Inflammatory macrophage treated with lipopolysaccharide for 4 hours (primary cell): ENCODE results near the gene KCNK3.
"Not testable (repeated sequence)": the region's sequence is repeated elsewhere in the genome, so short reads cannot be mapped to it uniquely, and the experiment has no call there.

Source experiments
- DNase-seq: peaks from one replicate; pipeline ENCODE4 v3.0.0-alpha.2; 2020

The KCNK3 gene

DNA sequence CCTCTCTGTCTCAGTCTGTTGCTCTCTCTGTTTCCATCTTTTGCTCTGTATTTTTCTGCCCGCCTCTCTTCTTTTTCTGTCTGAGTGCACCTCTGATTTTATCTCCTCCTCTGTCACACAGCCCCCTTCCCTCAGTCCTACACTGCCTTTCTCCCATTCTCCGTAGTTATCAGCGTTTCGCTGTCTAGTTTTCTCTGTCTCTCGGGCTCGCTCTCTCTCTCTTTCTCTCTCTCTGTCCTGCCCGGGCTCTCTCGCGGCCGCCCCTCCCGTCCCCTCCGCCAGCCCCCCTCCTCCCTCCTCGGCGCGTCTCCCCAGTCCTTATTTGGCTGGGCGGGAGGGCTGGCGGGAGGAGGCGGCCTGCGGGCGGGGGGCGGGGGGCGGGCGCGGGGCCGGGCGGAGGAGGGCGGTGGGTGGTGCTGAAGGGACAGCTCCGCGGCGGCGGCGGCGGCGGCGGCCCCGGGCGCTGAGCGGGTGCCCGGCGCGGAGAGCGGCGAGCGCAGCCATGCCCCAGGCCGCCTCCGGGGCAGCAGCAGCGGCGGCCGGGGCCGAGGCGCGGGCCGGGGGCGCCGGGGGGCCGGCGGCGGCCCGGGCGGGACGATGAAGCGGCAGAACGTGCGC lies at the start of gene KCNK3:
Gene KCNK3, plus strand, starts transcription at position 444 of the 618 bp plus-strand sequence. Its CDS starts 154 bp downstream, at position 598.
- DNase-seq = peak; percentile 0

- DNase-seq = no peak
Measured at GRCh38 chr2:26644188-26644835, 48.2 kb upstream of the KCNK3 start.

DNA sequence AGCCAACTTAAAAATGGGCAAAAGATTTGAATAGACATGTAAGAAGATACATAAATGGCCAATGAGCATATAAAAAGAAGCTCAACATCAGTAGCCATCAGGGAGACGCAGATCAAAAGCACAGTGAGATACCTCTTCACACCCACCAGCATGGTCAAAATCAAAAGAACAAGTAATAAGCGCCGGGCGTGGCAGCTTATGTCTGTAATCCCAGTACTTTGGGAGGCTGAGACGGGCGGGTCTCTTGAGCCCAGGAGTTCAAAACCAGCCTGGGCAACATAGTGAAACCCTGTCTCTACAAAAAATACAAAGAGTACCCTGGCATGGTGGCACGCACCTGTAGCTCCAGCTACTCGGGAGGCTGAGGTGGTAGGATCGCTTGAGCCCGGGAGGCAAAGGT lies 46.8 kb upstream of the KCNK3 start:
- DNase-seq = no peak

DNA sequence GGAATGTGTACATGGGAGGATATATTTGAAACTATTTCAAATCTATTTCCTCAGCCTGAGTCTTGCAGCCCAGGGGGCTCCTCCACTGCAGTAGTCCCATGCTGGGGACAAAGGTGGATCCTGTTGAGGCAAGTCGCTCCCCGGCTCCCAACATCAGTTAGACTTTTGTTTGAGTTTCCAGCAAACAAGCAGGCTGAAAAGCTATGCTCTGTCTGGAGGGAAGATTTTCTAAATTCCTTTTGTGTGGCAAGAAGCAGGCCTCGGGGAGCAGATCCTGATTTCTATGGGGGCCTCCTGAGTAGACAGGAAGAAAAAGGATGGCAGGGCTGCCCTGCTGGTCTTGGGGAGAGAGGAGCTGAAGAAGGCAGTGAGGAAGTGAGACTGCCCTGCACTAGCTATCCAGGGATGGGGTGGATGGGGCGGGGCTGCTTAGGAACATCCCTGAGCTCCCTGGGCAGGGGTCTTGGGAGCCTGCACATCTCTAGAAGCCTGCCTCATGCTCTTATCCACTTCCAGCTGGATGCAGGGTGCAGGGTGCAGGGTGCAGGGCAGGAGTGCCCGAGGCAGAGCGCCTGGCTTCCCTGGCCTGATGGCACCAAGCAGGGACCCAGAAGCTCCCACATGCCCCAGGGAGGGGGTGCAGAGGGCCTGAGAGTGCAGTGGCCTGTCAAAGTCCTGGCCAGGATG lies 45.4 kb upstream of the KCNK3 start:
- DNase-seq = no peak

DNA sequence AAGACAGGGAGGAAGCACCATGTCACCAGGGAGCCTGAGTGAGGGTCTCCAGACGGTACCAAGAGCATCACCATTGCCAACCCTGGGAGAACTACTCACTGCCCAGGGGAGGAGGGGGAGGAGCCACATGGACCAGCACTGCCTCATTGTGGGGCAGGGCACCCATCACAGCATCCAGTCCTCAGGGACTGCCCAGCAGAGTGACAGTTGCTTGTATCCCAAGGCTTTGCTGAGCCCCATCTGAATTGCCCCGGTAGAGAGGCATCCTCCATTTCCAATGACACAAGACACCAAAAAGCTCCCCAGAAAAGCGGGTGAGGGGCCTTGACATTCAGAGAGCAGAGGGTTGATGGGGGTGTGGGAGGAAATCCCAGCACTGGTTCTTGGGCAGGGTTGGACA lies 44.5 kb upstream of the KCNK3 start:
- DNase-seq = no peak

DNA sequence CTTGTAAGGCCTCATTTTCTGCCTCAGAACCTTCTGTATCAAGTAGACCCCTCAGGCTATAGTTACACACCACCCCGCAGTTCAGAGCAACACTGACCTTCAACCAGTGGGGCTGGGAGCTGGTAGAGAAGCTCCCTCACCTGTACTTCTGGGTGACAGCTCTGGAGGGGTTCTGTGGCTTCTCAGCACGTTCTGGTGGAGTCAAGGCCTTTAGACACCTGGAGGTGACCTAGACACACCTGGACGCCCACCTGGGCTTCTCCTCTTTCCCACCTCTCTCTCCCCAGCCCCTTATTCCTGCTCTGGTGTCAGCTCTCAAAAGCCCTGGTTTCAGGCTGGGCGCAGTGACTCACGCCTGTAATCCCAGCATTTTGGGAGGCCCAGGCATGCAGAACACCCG lies 44.0 kb upstream of the KCNK3 start:
- DNase-seq = no peak

- no peak for DNase-seq
Measured at GRCh38 chr2:26649322-26649721, 43.2 kb upstream of the KCNK3 start.

DNA sequence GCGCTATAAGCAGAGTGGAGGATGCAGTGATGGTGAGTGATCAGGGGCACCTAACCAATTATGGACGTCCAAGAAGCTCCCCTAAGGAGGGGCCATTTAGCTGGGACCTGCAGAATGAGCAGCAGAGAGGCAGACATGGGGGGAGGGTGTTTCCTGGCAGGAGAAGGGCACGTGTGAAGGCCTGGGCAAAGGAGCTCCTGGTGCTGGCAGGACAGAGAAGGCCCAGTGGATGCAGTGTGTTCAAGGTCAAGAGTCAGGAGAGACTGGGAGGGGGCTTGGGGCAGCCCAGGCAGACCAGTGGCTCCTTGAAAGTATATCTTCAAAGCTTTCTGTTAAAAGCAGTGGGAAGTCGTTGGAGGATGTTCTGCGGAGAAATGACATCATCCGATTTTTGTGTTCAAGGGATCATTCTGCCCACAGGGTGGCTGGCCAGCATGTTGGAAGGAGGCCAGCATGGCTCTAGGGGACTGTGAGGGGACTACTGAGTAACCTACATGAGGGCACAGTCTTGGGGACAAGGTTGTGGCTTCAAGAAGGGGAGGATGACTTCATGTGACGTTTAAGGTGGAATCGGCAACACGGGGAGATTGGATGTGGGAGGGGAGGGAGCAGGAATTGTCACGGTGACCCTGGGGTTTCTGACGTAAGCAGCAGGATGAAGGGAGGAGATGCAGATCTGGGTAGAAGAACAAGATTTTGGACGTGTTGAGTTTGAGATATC lies 42.4 kb upstream of the KCNK3 start:
- no peak for DNase-seq

GRCh38 chr2:26650713-26651469 lies 41.6 kb upstream of the KCNK3 start:
- DNase-seq = no peak

GRCh38 chr2:26651470-26651771 lies 41.1 kb upstream of the KCNK3 start:
- DNase-seq = no peak

DNA sequence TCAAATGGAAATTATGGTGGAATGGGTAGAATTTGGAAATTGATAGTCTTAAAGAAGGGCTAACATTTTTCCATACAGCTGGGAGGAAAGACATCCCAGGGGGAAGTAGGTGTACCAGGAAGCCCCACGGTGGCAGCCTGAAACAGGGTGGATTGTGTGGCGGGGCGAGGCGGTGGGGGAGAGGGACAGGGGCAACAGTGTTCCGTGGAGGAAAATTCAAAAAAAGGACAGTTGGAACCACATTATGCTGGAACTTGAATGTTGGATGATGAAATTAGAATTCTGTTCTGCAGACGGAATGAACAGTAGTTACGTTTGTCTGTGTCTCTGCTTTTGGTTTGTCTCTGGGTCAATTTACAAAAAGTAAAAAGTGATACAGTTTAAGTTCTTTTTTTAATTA lies 40.7 kb upstream of the KCNK3 start:
- DNase-seq = no peak

GRCh38 chr2:26652361-26653041 lies 40.0 kb upstream of the KCNK3 start:
- peak; percentile 34 for DNase-seq

- DNase-seq = no peak
Measured at GRCh38 chr2:26653207-26654060, 39.1 kb upstream of the KCNK3 start.

DNA sequence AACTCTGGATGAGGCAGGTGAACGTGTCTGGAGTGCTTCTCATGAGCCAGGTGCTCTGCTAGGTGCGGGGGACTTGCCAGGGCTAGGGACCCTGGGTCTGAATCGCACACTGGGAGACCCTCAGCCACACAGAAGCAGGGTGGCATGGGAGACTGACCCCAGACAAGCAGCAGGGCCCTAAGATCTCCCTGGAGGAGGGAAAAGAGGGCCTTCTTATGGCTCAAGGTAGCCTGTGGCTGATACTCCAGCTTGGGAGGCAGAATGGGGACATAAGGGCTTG lies 38.5 kb upstream of the KCNK3 start:
- DNase-seq = no peak

GRCh38 chr2:26655120-26655519 lies 37.4 kb upstream of the KCNK3 start:
- not testable (repeated sequence) for DNase-seq

DNA sequence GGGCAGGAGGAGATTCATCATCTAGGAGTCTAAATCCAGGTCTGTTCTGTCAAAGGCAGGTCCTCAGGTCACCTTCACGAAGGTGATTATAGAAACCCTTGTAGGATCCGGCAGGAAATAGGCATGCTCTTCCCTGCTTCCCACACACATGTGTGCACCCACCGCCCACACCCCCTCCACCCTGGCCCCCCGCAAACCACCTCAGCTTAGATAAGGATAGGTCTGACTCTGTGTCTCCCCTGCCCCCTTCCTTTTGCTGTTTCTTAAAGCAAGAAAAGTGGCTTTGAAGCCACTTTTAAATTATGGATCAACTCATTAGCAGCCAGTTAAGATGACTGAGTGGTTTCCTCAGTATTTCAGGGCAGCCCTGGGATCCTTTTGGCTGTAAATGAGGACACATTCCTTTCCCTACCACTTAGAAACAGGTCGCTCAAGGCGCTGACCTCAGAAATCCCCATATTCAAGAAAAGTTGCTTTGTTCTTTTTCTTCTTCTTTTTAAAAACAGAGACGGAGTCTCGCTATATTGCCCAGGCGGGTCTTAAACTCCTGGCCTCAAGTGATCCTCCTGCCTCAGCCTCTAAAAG lies 36.8 kb upstream of the KCNK3 start:
- DNase-seq = no peak

DNA sequence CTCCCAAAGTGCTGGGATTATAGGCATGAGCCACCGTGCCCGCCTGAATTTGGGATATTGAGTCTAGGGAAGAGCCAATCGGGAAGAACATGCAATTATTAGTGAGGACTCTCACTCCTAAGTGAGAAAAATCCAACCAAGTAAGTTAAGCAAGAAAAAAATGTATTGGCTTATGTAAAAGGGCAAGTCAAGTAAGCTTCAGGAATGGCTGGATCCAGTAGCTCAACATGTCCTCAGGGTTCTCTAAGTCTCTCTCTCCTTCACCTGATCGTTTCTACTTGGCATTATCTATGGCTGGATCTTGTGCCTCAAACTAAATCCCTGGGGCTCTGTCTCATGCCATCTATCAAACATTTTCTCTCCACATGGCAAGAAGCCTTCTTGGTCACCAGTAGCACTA lies 35.3 kb upstream of the KCNK3 start:
- no peak for DNase-seq

- no peak for DNase-seq
Measured at GRCh38 chr2:26658691-26659346, 33.7 kb upstream of the KCNK3 start.

- no peak for DNase-seq
Measured at GRCh38 chr2:26660363-26660962, 32.1 kb upstream of the KCNK3 start.

- DNase-seq = not testable (repeated sequence)
Measured at GRCh38 chr2:26665296-26665695, 27.2 kb upstream of the KCNK3 start.
